GM23338 (cell line): ENCODE data around the gene SLC12A7.

Source experiments
- CREB1 ChIP-seq: fragments of 250-450 bp; sonication (Bioruptor Pico); IDR thresholded peaks from 2 replicates; pipeline ENCODE4 v1.5.0; 2020; ENCODE audit warnings: low read depth, mild to moderate bottlenecking, moderate library complexity
- CTCF ChIP-seq, 2 experiments: fragments of 200-600 bp in 1 of 2; sonication (generic) in 1 of 2; conservative IDR thresholded peaks; 2 replicates each; pipeline versions ENCODE4 v1.5.1 to v1.6.1; 2016 to 2017; ENCODE audit warnings: antibody characterized with exemption in 2 of 2, low read depth in 2 of 2, mild to moderate bottlenecking in 2 of 2, moderate library complexity in 1 of 2
- EZH2 ChIP-seq: fragments of 200-600 bp; sonication (generic); IDR thresholded peaks from one replicate; pipeline ENCODE4 v1.8.0; 2017; ENCODE audit warnings: antibody characterized with exemption, mild to moderate bottlenecking, low read depth; ENCODE audit not compliant: unreplicated experiment
- EZH2phosphoT487 ChIP-seq: fragments of 200-600 bp; sonication (generic); IDR thresholded peaks from one replicate; pipeline ENCODE4 v1.8.1; 2018; ENCODE audit warnings: antibody characterized with exemption; ENCODE audit not compliant: unreplicated experiment
- JUNB ChIP-seq: IDR thresholded peaks from one replicate; pipeline ENCODE4 v1.6.1; 2016; ENCODE audit warnings: antibody characterized with exemption; ENCODE audit not compliant: unreplicated experiment
- NANOG ChIP-seq: IDR thresholded peaks from 2 replicates; pipeline ENCODE4 v1.6.1; 2016; ENCODE audit warnings: antibody characterized with exemption, borderline replicate concordance
- POLR2AphosphoS5 ChIP-seq: IDR thresholded peaks from 2 replicates; pipeline ENCODE4 v1.6.1; 2016; ENCODE audit warnings: antibody characterized with exemption, low read depth
- REST ChIP-seq: IDR thresholded peaks from one replicate; pipeline ENCODE4 v1.6.1; 2018; ENCODE audit warnings: antibody characterized with exemption; ENCODE audit not compliant: unreplicated experiment
- STAT1 ChIP-seq: IDR thresholded peaks from one replicate; pipeline ENCODE4 v1.6.1; 2016; ENCODE audit warnings: antibody characterized with exemption; ENCODE audit not compliant: unreplicated experiment
- ZNF114 ChIP-seq: fragments of 250-450 bp; sonication (Bioruptor Pico); IDR thresholded peaks from 2 replicates; pipeline ENCODE4 v1.5.0; 2020; ENCODE audit warnings: mild to moderate bottlenecking, moderate library complexity
- ZNF331 ChIP-seq: fragments of 250-450 bp; sonication (Bioruptor Pico); IDR thresholded peaks from 2 replicates; pipeline ENCODE4 v1.5.0; 2020; ENCODE audit warnings: low read depth, mild to moderate bottlenecking, moderate library complexity
- TF ChIP-seq, protein P1 (sequence below): fragments of 250-450 bp; sonication (Bioruptor Pico); IDR thresholded peaks from 2 replicates; pipeline ENCODE4 v1.5.0; 2020; ENCODE audit warnings: mild to moderate bottlenecking, moderate library complexity
- TF ChIP-seq, protein P2 (sequence below): IDR thresholded peaks from 2 replicates; pipeline ENCODE4 v1.6.1; 2016; ENCODE audit warnings: antibody characterized with exemption

GRCh38 chr5:1139331-1140170 is 27.7 kb upstream of the SLC12A7 start:
- TF ChIP-seq CTCF (conservative IDR thresholded peaks at IDR 0.05; ENCODE audit: low read depth in 2 of 2), result no peak
- TF ChIP-seq EZH2, result no peak
- TF ChIP-seq POLR2AphosphoS5, result no peak
- no peak for TF ChIP-seq ZNF331 (CRISPR knock-in tag)
- no peak for TF ChIP-seq REST
- no peak for TF ChIP-seq JUNB
- TF ChIP-seq NANOG, result no peak
- no peak for TF ChIP-seq CREB1 (CRISPR knock-in tag)
- no peak for TF ChIP-seq EZH2phosphoT487
- TF ChIP-seq, protein P1, sequence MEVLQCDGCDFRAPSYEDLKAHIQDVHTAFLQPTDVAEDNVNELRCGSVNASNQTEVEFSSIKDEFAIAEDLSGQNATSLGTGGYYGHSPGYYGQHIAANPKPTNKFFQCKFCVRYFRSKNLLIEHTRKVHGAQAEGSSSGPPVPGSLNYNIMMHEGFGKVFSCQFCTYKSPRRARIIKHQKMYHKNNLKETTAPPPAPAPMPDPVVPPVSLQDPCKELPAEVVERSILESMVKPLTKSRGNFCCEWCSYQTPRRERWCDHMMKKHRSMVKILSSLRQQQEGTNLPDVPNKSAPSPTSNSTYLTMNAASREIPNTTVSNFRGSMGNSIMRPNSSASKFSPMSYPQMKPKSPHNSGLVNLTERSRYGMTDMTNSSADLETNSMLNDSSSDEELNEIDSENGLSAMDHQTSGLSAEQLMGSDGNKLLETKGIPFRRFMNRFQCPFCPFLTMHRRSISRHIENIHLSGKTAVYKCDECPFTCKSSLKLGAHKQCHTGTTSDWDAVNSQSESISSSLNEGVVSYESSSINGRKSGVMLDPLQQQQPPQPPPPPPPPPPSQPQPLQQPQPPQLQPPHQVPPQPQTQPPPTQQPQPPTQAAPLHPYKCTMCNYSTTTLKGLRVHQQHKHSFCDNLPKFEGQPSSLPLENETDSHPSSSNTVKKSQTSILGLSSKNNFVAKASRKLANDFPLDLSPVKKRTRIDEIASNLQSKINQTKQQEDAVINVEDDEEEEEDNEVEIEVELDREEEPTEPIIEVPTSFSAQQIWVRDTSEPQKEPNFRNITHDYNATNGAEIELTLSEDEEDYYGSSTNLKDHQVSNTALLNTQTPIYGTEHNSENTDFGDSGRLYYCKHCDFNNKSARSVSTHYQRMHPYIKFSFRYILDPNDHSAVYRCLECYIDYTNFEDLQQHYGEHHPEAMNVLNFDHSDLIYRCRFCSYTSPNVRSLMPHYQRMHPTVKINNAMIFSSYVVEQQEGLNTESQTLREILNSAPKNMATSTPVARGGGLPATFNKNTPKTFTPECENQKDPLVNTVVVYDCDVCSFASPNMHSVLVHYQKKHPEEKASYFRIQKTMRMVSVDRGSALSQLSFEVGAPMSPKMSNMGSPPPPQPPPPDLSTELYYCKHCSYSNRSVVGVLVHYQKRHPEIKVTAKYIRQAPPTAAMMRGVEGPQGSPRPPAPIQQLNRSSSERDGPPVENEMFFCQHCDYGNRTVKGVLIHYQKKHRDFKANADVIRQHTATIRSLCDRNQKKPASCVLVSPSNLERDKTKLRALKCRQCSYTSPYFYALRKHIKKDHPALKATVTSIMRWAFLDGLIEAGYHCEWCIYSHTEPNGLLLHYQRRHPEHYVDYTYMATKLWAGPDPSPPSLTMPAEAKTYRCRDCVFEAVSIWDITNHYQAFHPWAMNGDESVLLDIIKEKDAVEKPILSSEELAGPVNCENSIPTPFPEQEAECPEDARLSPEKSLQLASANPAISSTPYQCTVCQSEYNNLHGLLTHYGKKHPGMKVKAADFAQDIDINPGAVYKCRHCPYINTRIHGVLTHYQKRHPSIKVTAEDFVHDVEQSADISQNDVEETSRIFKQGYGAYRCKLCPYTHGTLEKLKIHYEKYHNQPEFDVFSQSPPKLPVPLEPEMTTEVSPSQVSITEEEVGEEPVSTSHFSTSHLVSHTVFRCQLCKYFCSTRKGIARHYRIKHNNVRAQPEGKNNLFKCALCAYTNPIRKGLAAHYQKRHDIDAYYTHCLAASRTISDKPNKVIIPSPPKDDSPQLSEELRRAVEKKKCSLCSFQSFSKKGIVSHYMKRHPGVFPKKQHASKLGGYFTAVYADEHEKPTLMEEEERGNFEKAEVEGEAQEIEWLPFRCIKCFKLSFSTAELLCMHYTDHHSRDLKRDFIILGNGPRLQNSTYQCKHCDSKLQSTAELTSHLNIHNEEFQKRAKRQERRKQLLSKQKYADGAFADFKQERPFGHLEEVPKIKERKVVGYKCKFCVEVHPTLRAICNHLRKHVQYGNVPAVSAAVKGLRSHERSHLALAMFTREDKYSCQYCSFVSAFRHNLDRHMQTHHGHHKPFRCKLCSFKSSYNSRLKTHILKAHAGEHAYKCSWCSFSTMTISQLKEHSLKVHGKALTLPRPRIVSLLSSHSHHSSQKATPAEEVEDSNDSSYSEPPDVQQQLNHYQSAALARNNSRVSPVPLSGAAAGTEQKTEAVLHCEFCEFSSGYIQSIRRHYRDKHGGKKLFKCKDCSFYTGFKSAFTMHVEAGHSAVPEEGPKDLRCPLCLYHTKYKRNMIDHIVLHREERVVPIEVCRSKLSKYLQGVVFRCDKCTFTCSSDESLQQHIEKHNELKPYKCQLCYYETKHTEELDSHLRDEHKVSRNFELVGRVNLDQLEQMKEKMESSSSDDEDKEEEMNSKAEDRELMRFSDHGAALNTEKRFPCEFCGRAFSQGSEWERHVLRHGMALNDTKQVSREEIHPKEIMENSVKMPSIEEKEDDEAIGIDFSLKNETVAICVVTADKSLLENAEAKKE (CRISPR knock-in tag), result no peak
- TF ChIP-seq STAT1, result no peak
- TF ChIP-seq, protein P2, sequence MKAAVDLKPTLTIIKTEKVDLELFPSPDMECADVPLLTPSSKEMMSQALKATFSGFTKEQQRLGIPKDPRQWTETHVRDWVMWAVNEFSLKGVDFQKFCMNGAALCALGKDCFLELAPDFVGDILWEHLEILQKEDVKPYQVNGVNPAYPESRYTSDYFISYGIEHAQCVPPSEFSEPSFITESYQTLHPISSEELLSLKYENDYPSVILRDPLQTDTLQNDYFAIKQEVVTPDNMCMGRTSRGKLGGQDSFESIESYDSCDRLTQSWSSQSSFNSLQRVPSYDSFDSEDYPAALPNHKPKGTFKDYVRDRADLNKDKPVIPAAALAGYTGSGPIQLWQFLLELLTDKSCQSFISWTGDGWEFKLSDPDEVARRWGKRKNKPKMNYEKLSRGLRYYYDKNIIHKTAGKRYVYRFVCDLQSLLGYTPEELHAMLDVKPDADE, result no peak
- TF ChIP-seq ZNF114 (CRISPR knock-in tag), result no peak
